Natural killer cell (primary cell): Measurements from ENCODE around the gene STAMBP. TPM values are rescaled to one million over a fixed set of nuclear protein-coding genes. Genes with fewer than 3 reads are reported as not detected.

Experiments used
- ATAC-seq, 3 donors: fragments of 150-1000 bp in 2 of 3; fragments of 200-7000 bp in 1 of 3; cut with Tn5 transposase; 1 replicate in 1 of 3; 2 replicates in 2 of 3; pipeline ENCODE4 v1.10.0; 2021; ENCODE audit warnings: mild to moderate bottlenecking in 2 of 3, moderate library complexity in 2 of 3
- DNase-seq, 2 donors: peaks; one replicate each; pipeline versions ENCODE4 v3.0.0 to v3.0.0-alpha.2; 2013 to 2021; ENCODE audit warnings: mixed read lengths in 1 of 2
- H3K27ac ChIP-seq: one replicate; pipeline ENCODE4 v1.5.1; 2013; ENCODE audit warnings: mild to moderate bottlenecking, low read length
- H3K27me3 ChIP-seq: one replicate; pipeline ENCODE4 v1.6.1; 2013; ENCODE audit warnings: low read length; ENCODE audit not compliant: control insufficient read depth, insufficient read depth
- H3K36me3 ChIP-seq: one replicate; pipeline ENCODE4 v1.6.1; 2013; ENCODE audit warnings: low read length; ENCODE audit not compliant: control insufficient read depth, insufficient read depth
- H3K4me1 ChIP-seq: one replicate; pipeline ENCODE4 v1.6.1; 2013; ENCODE audit warnings: low read length; ENCODE audit not compliant: control insufficient read depth, insufficient read depth
- H3K4me3 ChIP-seq: one replicate; pipeline ENCODE4 v1.5.1; 2013; ENCODE audit warnings: low read length
- H3K9me3 ChIP-seq: one replicate; pipeline ENCODE4 v1.6.1; 2013; ENCODE audit warnings: low read length; ENCODE audit not compliant: control insufficient read depth, insufficient read depth
- H3K27ac Mint-ChIP-seq, 2 donors: one replicate each; pipeline ENCODE4 v1.8.0; 2022; ENCODE audit warnings: mild to moderate bottlenecking in 2 of 2, mixed read lengths in 2 of 2, moderate library complexity in 1 of 2
- H3K27me3 Mint-ChIP-seq, 2 donors: one replicate each; pipeline ENCODE4 v1.8.0; 2022; ENCODE audit warnings: low read depth in 2 of 2, mixed read lengths in 2 of 2
- H3K36me3 Mint-ChIP-seq: one replicate; pipeline ENCODE4 v1.8.0; 2022; ENCODE audit warnings: mixed read lengths
- H3K4me1 Mint-ChIP-seq, 2 donors: one replicate each; pipeline ENCODE4 v1.8.0; 2022; ENCODE audit warnings: mixed read lengths in 2 of 2
- H3K4me3 Mint-ChIP-seq: one replicate; pipeline ENCODE4 v1.8.0; 2022; ENCODE audit warnings: mild to moderate bottlenecking, moderate library complexity, mixed read lengths
- H3K9me3 Mint-ChIP-seq, 2 donors: one replicate each; pipeline ENCODE4 v1.8.0; 2022; ENCODE audit warnings: mixed read lengths in 2 of 2
- WGBS: methylation state at CpG from one replicate; pipeline ENCODE4 v1.1.7; 2013; ENCODE audit warnings: missing lambda C conversion rate; ENCODE audit not compliant: insufficient coverage; 5-methylcytosine and 5-hydroxymethylcytosine counted together
- intact Hi-C: fragments of 100-400 bp; cut with micrococcal nuclease; formaldehyde crosslinking; loops from one replicate; pipeline ENCODE4 v1.14.2; 2022
- total RNA-seq, 4 donors: library from RNA; stranded (reverse); fragments of 120-200 nt in 1 of 4; gene quantifications; one replicate each; pipeline versions ENCODE4 v1.2.3 to v1.2.4, GENCODE V29; 2013 to 2022
- TF ChIP-seq, protein P1 (sequence below): fragments of 200-600 bp; IDR thresholded peaks from one replicate; pipeline ENCODE4 v1.8.0; 2022; ENCODE audit warnings: antibody characterized with exemption

STAMBP gene
- total RNA-seq, 3 donors from 2014 or later (not counting 1 experiment from before 2014, with no cell fraction given) = 23.8 to 27.3 (median 25.3) TPM

DNA sequence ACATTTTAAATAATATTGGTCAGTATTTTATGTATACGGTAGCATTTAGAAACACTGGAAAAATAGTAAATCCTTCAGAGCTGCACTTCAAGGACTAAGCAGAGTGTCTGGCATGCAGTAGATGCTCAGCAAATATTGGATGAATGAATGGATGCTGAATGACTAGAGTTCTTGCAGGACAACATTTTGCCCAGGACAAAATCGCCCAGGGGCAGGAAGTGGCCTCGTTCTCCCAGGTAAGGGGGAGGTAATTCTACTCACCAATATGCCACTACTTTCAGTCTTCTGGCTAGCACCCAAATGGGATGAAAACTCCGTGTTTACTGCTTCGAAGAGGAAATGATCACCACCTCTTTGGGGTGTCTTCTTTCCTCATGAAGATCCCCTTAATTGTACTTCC lies 93.9 kb downstream of the STAMBP start:
- Histone ChIP-seq H3K27me3 (no peaks in the 10 kb centered on the region), H3K9me3 (no peaks in the 10 kb centered on the region), H3K36me3 (no peaks in the 10 kb centered on the region), H3K27ac (no peak overlapping the region), H3K4me1 (peaks cover 5% of the 10 kb centered on the region), H3K4me3 (no peak overlapping the region)
- H3K36me3 Mint-ChIP-seq = no peaks in the 10 kb centered on the region
- no peak overlapping the region for H3K4me3 Mint-ChIP-seq
- peaks cover 3 to 7% of the 10 kb centered on the region in 2 donors for H3K27me3 Mint-ChIP-seq
- peak overlapping the region in 1 of 2 donors; percentile 57 for H3K27ac Mint-ChIP-seq
- TF ChIP-seq, protein P1, sequence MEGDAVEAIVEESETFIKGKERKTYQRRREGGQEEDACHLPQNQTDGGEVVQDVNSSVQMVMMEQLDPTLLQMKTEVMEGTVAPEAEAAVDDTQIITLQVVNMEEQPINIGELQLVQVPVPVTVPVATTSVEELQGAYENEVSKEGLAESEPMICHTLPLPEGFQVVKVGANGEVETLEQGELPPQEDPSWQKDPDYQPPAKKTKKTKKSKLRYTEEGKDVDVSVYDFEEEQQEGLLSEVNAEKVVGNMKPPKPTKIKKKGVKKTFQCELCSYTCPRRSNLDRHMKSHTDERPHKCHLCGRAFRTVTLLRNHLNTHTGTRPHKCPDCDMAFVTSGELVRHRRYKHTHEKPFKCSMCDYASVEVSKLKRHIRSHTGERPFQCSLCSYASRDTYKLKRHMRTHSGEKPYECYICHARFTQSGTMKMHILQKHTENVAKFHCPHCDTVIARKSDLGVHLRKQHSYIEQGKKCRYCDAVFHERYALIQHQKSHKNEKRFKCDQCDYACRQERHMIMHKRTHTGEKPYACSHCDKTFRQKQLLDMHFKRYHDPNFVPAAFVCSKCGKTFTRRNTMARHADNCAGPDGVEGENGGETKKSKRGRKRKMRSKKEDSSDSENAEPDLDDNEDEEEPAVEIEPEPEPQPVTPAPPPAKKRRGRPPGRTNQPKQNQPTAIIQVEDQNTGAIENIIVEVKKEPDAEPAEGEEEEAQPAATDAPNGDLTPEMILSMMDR = no peak
- ATAC-seq (no peak), DNase-seq (no peak)
- H3K4me1 Mint-ChIP-seq = peaks cover 1 to 6% of the 10 kb centered on the region in 2 donors
- WGBS = 54% methylated on average over 4 of the region's 5 CpGs
- intact Hi-C loops = no loop called here
- no peaks in the 10 kb centered on the region for H3K9me3 Mint-ChIP-seq

Other genes with a start within 250 kb of the STAMBP start
- gene NAT8, start 186.5 kb upstream of the STAMBP start, total RNA-seq = not detected
- gene TPRKB, start 91.6 kb upstream of the STAMBP start, total RNA-seq = 10 to 100 TPM; 20.4 to 24.1 (median 22.8) TPM
- gene DUSP11, start 48.9 kb upstream of the STAMBP start, total RNA-seq = 10 to 100 TPM; 45.7 to 50.2 (median 46.6) TPM
- gene C2orf78, start 44.8 kb upstream of the STAMBP start, total RNA-seq = not detected
- gene ACTG2, start 64.0 kb downstream of the STAMBP start, total RNA-seq = not detected
- gene DGUOK, start 97.9 kb downstream of the STAMBP start, total RNA-seq = 10 to 100 TPM; 47.6 to 56.8 (median 54.8) TPM
- 10 to 100 TPM; 40.0 to 47.9 (median 45.3) TPM for gene TET3, start 155.9 kb downstream of the STAMBP start, total RNA-seq